Testis (tissue), 3 donors: ENCODE measurements around the gene SLC39A5. TPM values are rescaled to one million over a fixed set of nuclear protein-coding genes. Genes with fewer than 3 reads are reported as not detected.

Source experiments
- DNase-seq: peaks from one replicate; pipeline ENCODE4 v3.0.0-alpha.2; 2019
- H3K27ac ChIP-seq, 2 donors: fragments of 200-600 bp; sonication (generic); one replicate each; pipeline ENCODE4 v1.5.1; 2019
- H3K27me3 ChIP-seq: fragments of 200-600 bp; sonication (generic); one replicate; pipeline ENCODE4 v1.5.1; 2019
- H3K36me3 ChIP-seq: fragments of 200-600 bp; sonication (generic); one replicate; pipeline ENCODE4 v1.5.1; 2017; ENCODE audit warnings: low read depth; ENCODE audit errors: missing control alignments
- H3K4me1 ChIP-seq: fragments of 200-600 bp; sonication (generic); one replicate; pipeline ENCODE4 v1.5.1; 2019
- H3K4me3 ChIP-seq, 2 donors: fragments of 200-600 bp; sonication (generic); one replicate each; pipeline ENCODE4 v1.5.1; 2017 to 2019
- H3K9me3 ChIP-seq: fragments of 200-600 bp; sonication (generic); one replicate; pipeline ENCODE4 v1.5.1; 2017
- CTCF ChIP-seq, 3 experiments: fragments of 450-650 bp in 2 of 3; fragments of 200-600 bp in 1 of 3; sonication (generic) in 1 of 3; IDR thresholded peaks; one replicate each; pipeline ENCODE4 v1.5.1; 2016 to 2019; ENCODE audit warnings: antibody characterized with exemption in 3 of 3, mild to moderate bottlenecking in 2 of 3, moderate library complexity in 1 of 3
- POLR2A ChIP-seq: fragments of 450-650 bp; IDR thresholded peaks from one replicate; pipeline ENCODE4 v1.6.1; 2017; ENCODE audit warnings: antibody characterized with exemption, mild to moderate bottlenecking, moderate library complexity
- WGBS, 2 donors: methylation state at CpG; one replicate each; pipeline ENCODE4 v1.1.5; 2018; 5-methylcytosine and 5-hydroxymethylcytosine counted together
- intact Hi-C: fragments of 100-400 bp; cut with DNase I; formaldehyde crosslinking; loops from one replicate; pipeline ENCODE4 v1.15.1; 2023; ENCODE audit warnings: low total_unique reads
- polyA plus RNA-seq: library from polyadenylated mRNA; stranded (reverse); fragments of 350-450 nt; fragmentation: Illumina TruSeq; extraction: RNeasy Lipid Tissue Mini Kit (QIAGEN cat#74804); gene quantifications from one replicate; pipeline ENCODE4 v1.2.3, GENCODE V29; 2014; ENCODE audit warnings: low read depth, low replicate concordance; ENCODE audit not compliant: insufficient read depth
- total RNA-seq, 2 donors: library from RNA; depleted of rRNA; stranded (reverse); fragments of >200 nt; gene quantifications; one replicate each; pipeline ENCODE4 v1.2.3, GENCODE V29; 2016

The SLC39A5 gene
- total and polyA plus RNA-seq, 3 donors from 2014 or later, result 0.87 to 3.9 TPM; not detected in 1

- 87 to 93% methylated on average over 1 of the region's 1 CpG for WGBS, 2 donors
- Histone ChIP-seq H3K27me3 (no peaks in the 10 kb centered on the region), H3K9me3 (no peaks in the 10 kb centered on the region), H3K4me1 (no peaks in the 10 kb centered on the region), H3K4me3 (no peak overlapping the region), H3K27ac (no peak overlapping the region), H3K36me3 (no peaks in the 10 kb centered on the region)
- no peak for DNase-seq
- intact Hi-C loops, result no loop called here
- no peak for TF ChIP-seq CTCF (IDR thresholded peaks at IDR 0.05)
- TF ChIP-seq POLR2A, result no peak
Measured at GRCh38 chr12:56212361-56212760, 17.5 kb upstream of the SLC39A5 start.

GRCh38 chr12:56213878-56214277 is 16.0 kb upstream of the SLC39A5 start:
- H3K27ac ChIP-seq, result no peak overlapping the region
- intact Hi-C loops, result no loop called here
- H3K27me3 ChIP-seq, result no peaks in the 10 kb centered on the region
- no peak for TF ChIP-seq CTCF (IDR thresholded peaks at IDR 0.05)
- no peak for TF ChIP-seq POLR2A
- WGBS, 2 donors, result 90 to 98% methylated on average over 5 of the region's 5 CpGs
- H3K9me3 ChIP-seq, result no peaks in the 10 kb centered on the region
- H3K36me3 ChIP-seq, result no peaks in the 10 kb centered on the region
- DNase-seq, result no peak
- no peak overlapping the region for H3K4me3 ChIP-seq
- H3K4me1 ChIP-seq, result no peaks in the 10 kb centered on the region

GRCh38 chr12:56216461-56216860 is 13.4 kb upstream of the SLC39A5 start:
- TF ChIP-seq POLR2A (no peak), CTCF (IDR thresholded peaks at IDR 0.05) (no peak)
- H3K4me3 ChIP-seq, result no peak overlapping the region
- no peak for DNase-seq
- no peaks in the 10 kb centered on the region for H3K9me3 ChIP-seq
- no peaks in the 10 kb centered on the region for H3K27me3 ChIP-seq
- intact Hi-C loops, result no loop called here
- H3K27ac ChIP-seq, result no peak overlapping the region
- H3K36me3 ChIP-seq, result no peaks in the 10 kb centered on the region
- peaks cover 13% of the 10 kb centered on the region for H3K4me1 ChIP-seq
- 89 to 91% methylated on average over 3 of the region's 3 CpGs for WGBS, 2 donors

- no peak for DNase-seq
- Histone ChIP-seq H3K27ac (peak overlapping the region in 1 of 2 donors; percentile 89), H3K36me3 (no peaks in the 10 kb centered on the region), H3K9me3 (no peaks in the 10 kb centered on the region), H3K4me3 (no peak overlapping the region), H3K27me3 (no peaks in the 10 kb centered on the region), H3K4me1 (peaks cover 31% of the 10 kb centered on the region)
- no peak for TF ChIP-seq CTCF (IDR thresholded peaks at IDR 0.05)
- TF ChIP-seq POLR2A, result no peak
- intact Hi-C loops, result no loop called here
- 90% methylated on average over 9 of the region's 9 CpGs for WGBS, 2 donors
Measured at GRCh38 chr12:56219840-56220239, 10.0 kb upstream of the SLC39A5 start.

- Histone ChIP-seq H3K36me3 (no peaks in the 10 kb centered on the region), H3K4me3 (peak overlapping the region; percentile 65 to 95), H3K9me3 (no peaks in the 10 kb centered on the region), H3K27me3 (no peaks in the 10 kb centered on the region), H3K4me1 (peaks cover 37% of the 10 kb centered on the region), H3K27ac (peak overlapping the region; percentile 89 to 98)
- no peak for DNase-seq
- TF ChIP-seq POLR2A, result no peak
- TF ChIP-seq CTCF (IDR thresholded peaks at IDR 0.05), result no peak
- intact Hi-C loops, result no loop called here
- 2 to 10% methylated on average over 10 of the region's 10 CpGs for WGBS, 2 donors
Measured at GRCh38 chr12:56220611-56221231, 9.1 kb upstream of the SLC39A5 start.
